ENCODE measurements around the gene ADGRV1.

DNA sequence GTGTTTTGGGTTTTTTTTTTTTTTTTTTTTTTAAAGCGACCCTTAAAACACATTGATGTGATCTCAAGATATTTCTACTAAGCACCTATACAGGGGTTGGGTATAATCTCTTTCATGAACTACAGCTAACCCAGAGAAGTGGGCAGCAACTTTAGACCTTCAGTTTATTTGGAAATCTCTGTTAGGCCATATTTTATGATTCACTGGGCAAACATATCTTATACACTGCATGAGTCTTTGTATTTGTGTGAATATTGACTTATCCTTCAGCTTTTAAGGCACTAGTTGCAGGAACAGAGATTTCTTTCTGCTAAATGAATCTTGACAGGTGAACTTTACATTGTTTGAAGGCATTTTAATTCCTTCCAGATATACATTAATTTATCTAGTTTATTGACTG lies 630.2 kb downstream of the ADGRV1 start:
- TF ChIP-seq, protein P1, sequence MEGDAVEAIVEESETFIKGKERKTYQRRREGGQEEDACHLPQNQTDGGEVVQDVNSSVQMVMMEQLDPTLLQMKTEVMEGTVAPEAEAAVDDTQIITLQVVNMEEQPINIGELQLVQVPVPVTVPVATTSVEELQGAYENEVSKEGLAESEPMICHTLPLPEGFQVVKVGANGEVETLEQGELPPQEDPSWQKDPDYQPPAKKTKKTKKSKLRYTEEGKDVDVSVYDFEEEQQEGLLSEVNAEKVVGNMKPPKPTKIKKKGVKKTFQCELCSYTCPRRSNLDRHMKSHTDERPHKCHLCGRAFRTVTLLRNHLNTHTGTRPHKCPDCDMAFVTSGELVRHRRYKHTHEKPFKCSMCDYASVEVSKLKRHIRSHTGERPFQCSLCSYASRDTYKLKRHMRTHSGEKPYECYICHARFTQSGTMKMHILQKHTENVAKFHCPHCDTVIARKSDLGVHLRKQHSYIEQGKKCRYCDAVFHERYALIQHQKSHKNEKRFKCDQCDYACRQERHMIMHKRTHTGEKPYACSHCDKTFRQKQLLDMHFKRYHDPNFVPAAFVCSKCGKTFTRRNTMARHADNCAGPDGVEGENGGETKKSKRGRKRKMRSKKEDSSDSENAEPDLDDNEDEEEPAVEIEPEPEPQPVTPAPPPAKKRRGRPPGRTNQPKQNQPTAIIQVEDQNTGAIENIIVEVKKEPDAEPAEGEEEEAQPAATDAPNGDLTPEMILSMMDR (IDR thresholded peaks at IDR 0.05; ENCODE audit: poor library complexity, severe bottlenecking), result no peak
- TF ChIP-seq EZH2 (IDR thresholded peaks at IDR 0.05; ENCODE audit: borderline replicate concordance, insufficient read depth, low read length, poor library complexity, severe bottlenecking), result no peak
- no peak for TF ChIP-seq MXI1 (conservative IDR thresholded peaks at IDR 0.05; ENCODE audit: poor library complexity, severe bottlenecking)

Measured in neural cell (in vitro differentiated cells).